Pericardium fibroblast (primary cell): ENCODE results near the gene MYO10. TPM values are rescaled to one million over a fixed set of nuclear protein-coding genes. Genes with fewer than 3 reads are reported as not detected.

ENCODE experiments used
- total RNA-seq: library from RNA; depleted of rRNA; stranded (reverse); fragments of >200 nt; gene quantifications from 2 replicates; pipeline ENCODE4 v1.2.3, GENCODE V29; 2015

The MYO10 gene
- 18.0 and 29.5 TPM in 2 replicates for total RNA-seq

GRCh38 chr5:16936150-16936988 is at the start of gene MYO10:
Gene MYO10 (minus strand): TSS chr5:16936288. CDS start chr5:16935808, 480 bp downstream.

GRCh38 chr5:16616536-16617273 is 319.4 kb downstream of the MYO10 start, which contains the start of gene RETREG1:
Gene RETREG1 (minus strand): TSS chr5:16616997. CDS start chr5:16616971, 26 bp downstream.

